GM12865 (cell line): ENCODE results near the gene PCBD1.

ENCODE experiments used
- DNase-seq: peaks from one replicate; pipeline ENCODE4 v3.0.0; 2010; ENCODE audit warnings: low read depth
- H3K4me3 ChIP-seq: 2 replicates; pipeline ENCODE4 v1.5.1; 2011; ENCODE audit warnings: mild to moderate bottlenecking, low read depth, low read length, control low read depth
- TF ChIP-seq, protein P1 (sequence below): IDR thresholded peaks from 2 replicates; pipeline ENCODE4 v1.5.1; 2011; ENCODE audit warnings: low read length, control low read depth, low read depth, inconsistent platforms; ENCODE audit not compliant: insufficient read depth; ENCODE audit errors: missing control alignments

PCBD1 gene

DNA sequence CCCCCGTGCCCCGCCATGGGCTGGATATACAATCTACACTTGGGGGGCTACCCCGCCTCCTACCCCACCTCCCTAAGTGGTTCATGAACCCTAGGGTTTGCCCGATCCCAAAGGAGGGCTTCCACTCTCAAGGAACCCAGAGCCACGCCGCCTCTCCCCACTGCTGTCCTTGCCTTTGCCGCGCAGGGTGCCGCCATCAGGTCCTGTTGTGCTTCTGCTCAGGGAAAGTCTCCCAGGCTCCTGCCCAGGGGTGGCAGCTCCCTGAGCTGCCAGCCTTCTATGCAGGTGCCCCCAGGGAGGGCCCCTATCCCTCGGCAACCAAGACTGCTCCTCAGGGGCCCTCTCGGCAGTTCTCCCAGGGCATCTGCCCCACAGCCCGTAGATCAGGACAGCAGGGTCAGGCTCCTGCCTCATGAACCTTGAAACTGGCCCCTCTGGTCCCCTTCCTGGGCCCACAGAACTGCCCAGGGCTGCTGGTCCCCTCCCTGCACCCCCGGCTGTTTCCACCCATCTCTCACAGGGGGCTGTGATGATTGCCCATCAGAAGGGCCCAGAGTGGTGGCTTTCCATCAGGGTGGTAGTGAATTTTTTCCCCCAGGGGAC, 13.0 kb upstream of the PCBD1 start:
- no peak for DNase-seq
- H3K4me3 ChIP-seq = no peak overlapping the region
- TF ChIP-seq, protein P1, sequence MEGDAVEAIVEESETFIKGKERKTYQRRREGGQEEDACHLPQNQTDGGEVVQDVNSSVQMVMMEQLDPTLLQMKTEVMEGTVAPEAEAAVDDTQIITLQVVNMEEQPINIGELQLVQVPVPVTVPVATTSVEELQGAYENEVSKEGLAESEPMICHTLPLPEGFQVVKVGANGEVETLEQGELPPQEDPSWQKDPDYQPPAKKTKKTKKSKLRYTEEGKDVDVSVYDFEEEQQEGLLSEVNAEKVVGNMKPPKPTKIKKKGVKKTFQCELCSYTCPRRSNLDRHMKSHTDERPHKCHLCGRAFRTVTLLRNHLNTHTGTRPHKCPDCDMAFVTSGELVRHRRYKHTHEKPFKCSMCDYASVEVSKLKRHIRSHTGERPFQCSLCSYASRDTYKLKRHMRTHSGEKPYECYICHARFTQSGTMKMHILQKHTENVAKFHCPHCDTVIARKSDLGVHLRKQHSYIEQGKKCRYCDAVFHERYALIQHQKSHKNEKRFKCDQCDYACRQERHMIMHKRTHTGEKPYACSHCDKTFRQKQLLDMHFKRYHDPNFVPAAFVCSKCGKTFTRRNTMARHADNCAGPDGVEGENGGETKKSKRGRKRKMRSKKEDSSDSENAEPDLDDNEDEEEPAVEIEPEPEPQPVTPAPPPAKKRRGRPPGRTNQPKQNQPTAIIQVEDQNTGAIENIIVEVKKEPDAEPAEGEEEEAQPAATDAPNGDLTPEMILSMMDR = no peak

DNA sequence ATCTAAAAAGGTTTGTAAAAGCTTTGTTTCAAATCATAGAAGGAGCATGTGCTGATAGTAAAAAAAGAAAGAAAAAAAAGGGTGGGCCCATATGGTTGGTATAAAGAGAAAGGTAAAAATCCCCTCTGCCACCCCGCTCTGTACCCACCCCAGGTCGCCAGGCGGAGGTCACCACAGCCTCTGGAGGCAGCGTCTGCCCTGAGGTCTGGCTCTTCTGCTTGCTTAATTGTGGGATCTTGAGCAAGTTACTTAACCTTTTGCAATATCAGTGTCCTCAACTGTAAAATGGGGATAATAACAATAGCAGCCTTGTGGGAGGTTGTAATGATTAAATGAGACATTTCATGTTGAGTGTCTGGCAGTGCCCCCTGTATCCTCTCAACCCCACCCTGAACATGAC, 10.7 kb upstream of the PCBD1 start:
- TF ChIP-seq, protein P1 = no peak
- DNase-seq = no peak
- no peak overlapping the region for H3K4me3 ChIP-seq

DNA sequence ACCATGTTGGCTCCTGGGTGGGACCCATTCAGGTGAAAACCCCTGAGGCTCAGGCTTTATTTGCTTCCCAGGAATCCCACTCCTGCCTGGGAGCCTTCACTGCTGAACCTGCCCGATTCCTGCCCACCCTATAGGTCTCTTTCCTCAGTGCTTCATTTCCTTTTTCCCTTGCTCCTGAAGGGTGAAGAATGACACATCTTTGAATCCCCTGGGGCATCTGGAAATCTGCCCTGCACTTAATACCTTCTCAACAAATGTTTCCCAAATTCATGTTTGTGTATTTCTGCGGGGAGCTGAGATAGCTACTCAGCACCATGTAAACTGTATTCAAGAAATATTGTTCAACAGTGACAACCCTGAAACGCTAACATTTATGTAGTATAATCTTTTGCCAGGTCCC, 10.3 kb upstream of the PCBD1 start:
- TF ChIP-seq, protein P1 = no peak

DNA sequence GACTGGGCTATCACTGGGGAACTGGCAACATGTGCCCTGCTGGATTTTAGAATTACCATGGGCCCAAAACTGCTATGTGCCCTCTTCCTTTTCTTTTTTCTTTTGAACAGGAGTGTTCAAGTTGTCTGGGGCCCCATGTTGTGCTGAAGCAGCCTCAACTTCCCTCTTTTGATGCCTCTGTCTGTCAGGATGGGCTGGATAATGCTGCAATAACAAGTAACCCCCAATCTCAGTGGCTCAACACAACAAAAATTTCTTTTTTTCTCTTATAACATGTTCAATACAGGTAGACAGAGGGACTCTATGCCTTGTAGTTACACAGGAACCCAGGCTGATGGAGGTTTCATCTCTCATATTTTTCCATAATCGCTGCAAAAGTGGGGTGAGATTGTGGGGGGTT, 8.2 kb upstream of the PCBD1 start:
- TF ChIP-seq, protein P1 = no peak
- H3K4me3 ChIP-seq = no peak overlapping the region
- DNase-seq = no peak

More for the DNA sequence above, 10.3 kb upstream of the PCBD1 start:
- H3K4me3 ChIP-seq = no peak overlapping the region
- DNase-seq = no peak

DNA sequence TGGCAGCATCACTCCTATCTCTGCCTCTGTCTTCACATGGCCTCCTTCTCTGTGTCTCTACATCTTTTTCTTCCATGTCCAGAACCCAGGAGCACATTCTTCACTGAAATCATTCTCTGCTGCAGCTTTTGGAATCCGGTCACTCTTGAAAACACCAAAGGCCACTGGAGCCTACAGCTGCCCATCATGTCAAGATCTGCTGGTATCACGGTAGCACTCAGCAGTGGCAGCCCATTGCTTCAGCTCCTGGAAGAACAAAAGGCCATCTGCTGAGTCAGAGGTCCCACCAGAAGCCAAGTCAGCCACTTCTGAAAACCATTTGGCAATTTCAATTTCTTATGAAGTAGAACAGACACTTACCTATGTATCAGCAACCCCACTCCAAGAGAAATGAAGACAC, 6.1 kb upstream of the PCBD1 start:
- TF ChIP-seq, protein P1 = no peak
- no peak for DNase-seq
- H3K4me3 ChIP-seq = no peak overlapping the region

DNA sequence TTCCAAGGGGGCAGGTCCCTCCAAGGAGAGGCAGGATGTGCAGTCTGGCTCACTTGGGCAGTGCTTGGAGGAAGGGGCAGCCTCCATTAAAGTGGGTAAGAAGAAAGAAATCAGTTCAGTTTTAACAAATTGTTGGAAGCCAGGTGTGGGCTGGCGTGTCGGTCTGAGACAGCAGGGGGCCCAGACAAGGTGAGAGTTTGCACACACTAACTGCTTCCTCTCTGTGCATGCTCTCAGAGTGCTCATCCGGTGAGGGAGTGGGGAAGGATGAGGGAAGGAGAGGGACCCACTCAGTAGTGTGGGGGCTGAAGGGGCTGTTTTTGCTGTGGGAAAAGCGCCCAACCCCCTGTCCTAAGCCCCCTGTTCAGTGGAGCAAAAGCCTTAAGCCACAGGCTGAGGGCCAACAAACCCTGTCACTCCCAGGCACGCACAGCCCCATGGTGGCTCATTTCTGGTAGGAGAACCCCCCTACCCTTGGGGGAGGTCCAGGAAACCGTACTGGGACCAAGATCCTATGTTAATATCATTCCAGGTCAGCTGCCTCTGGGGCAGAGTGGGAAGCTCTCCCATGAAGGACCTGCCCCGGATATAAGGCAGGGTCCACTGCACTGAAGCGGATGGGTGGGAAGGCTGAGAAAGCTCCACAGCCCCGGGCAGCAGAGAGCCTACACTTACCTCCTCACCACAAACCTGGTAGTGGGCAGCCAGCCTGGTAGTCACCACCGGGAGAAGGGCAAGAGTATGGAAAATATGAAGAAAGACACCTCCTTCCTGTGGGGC, 5.1 kb upstream of the PCBD1 start:
- TF ChIP-seq, protein P1 = no peak
- peak; percentile 9 for DNase-seq
- H3K4me3 ChIP-seq = no peak overlapping the region
